Endothelial cell (in vitro differentiated cells): ENCODE data around the gene AVPI1. TPM values are rescaled to one million over a fixed set of nuclear protein-coding genes. Genes with fewer than 3 reads are reported as not detected.
"Not testable (repeated sequence)": the region's sequence is repeated elsewhere in the genome, so short reads cannot be mapped to it uniquely, and the experiment has no call there.

ENCODE experiments used
- DNase-seq: peaks from one replicate; pipeline ENCODE4 v3.0.0; 2021; ENCODE audit warnings: low spot score
- H3K27ac Mint-ChIP-seq: one replicate; pipeline ENCODE4 v1.8.0; 2021; ENCODE audit warnings: mixed read lengths, inconsistent platforms; ENCODE audit not compliant: unreplicated experiment
- H3K27me3 Mint-ChIP-seq: one replicate; pipeline ENCODE4 v1.8.0; 2021; ENCODE audit warnings: mild to moderate bottlenecking, moderate library complexity, mixed read lengths, inconsistent platforms; ENCODE audit not compliant: unreplicated experiment
- H3K36me3 Mint-ChIP-seq: one replicate; pipeline ENCODE4 v1.8.0; 2021; ENCODE audit warnings: mild to moderate bottlenecking, low read depth, mixed read lengths, inconsistent platforms; ENCODE audit not compliant: unreplicated experiment
- H3K4me1 Mint-ChIP-seq: one replicate; pipeline ENCODE4 v1.8.0; 2021; ENCODE audit warnings: mild to moderate bottlenecking, mixed read lengths, inconsistent platforms; ENCODE audit not compliant: unreplicated experiment
- H3K4me3 Mint-ChIP-seq: one replicate; pipeline ENCODE4 v1.8.0; 2021; ENCODE audit warnings: mild to moderate bottlenecking, mixed read lengths, inconsistent platforms; ENCODE audit not compliant: unreplicated experiment
- H3K9me3 Mint-ChIP-seq: one replicate; pipeline ENCODE4 v1.8.0; 2021; ENCODE audit warnings: mixed read lengths, inconsistent platforms; ENCODE audit not compliant: unreplicated experiment
- total RNA-seq: library from RNA; stranded (reverse); fragmentation: NEBNext Ultra II Directional; extraction: Animal tissue kit (Norgen Biotek cat#: 25700); gene quantifications from one replicate; pipeline ENCODE4 v1.2.1, GENCODE V29; 2021; ENCODE audit not compliant: unreplicated experiment
- TF ChIP-seq, protein P1 (sequence below): fragments of 200-600 bp; sonication (generic); IDR thresholded peaks from one replicate; pipeline ENCODE4 v1.5.0; 2021; ENCODE audit warnings: antibody characterized with exemption; ENCODE audit not compliant: unreplicated experiment

The AVPI1 gene
- total RNA-seq, 1 donor from 2014 or later = 0.67 TPM

DNA sequence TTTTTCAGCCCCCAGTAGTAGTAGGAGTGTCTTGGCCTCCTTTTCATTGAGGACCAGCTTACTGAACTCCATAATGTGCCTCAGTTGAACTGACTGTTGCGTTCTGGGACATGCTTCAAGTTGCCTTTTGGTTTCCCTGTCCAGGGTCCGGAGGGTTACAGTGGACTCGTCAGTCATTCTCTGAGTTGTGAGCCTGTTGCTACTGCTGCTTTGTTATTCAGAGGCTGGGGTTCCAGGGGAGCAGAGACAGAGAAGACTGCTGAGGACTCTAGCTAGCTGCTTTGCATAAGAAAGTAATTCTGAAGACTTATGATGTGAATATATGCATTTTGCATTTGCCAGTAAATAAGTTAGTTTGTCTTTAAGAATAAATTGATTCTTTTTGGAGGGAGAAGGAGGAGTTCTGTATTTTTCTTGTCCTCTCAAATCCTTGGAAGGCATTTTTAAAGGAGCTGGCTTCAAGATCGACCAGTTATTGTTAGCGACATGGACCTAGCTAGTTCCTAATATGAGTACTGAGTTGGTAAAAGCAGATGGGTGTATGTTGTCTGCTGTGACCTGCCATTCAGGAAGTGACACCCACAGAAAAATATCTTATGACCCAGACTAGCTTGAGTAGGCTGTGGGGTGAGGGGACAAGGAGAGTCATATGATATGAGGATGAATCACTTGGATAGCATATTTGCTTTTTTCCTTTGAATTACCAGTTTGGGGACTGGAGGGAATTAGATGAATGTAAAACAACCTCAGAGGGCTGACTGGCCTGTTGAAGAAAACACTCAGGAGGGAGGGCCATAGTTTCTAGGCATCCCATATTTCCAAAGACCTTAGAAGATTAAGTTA, 38.3 kb downstream of the AVPI1 start:
- peaks cover 37% of the 10 kb centered on the region for H3K36me3 Mint-ChIP-seq
- peaks cover 2% of the 10 kb centered on the region for H3K27me3 Mint-ChIP-seq
- no peak for DNase-seq
- H3K4me3 Mint-ChIP-seq = no peak overlapping the region
- H3K9me3 Mint-ChIP-seq = no peaks in the 10 kb centered on the region
- H3K4me1 Mint-ChIP-seq = peaks cover 9% of the 10 kb centered on the region
- H3K27ac Mint-ChIP-seq = peak overlapping the region; percentile 14
- TF ChIP-seq, protein P1, sequence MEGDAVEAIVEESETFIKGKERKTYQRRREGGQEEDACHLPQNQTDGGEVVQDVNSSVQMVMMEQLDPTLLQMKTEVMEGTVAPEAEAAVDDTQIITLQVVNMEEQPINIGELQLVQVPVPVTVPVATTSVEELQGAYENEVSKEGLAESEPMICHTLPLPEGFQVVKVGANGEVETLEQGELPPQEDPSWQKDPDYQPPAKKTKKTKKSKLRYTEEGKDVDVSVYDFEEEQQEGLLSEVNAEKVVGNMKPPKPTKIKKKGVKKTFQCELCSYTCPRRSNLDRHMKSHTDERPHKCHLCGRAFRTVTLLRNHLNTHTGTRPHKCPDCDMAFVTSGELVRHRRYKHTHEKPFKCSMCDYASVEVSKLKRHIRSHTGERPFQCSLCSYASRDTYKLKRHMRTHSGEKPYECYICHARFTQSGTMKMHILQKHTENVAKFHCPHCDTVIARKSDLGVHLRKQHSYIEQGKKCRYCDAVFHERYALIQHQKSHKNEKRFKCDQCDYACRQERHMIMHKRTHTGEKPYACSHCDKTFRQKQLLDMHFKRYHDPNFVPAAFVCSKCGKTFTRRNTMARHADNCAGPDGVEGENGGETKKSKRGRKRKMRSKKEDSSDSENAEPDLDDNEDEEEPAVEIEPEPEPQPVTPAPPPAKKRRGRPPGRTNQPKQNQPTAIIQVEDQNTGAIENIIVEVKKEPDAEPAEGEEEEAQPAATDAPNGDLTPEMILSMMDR = no peak

DNA sequence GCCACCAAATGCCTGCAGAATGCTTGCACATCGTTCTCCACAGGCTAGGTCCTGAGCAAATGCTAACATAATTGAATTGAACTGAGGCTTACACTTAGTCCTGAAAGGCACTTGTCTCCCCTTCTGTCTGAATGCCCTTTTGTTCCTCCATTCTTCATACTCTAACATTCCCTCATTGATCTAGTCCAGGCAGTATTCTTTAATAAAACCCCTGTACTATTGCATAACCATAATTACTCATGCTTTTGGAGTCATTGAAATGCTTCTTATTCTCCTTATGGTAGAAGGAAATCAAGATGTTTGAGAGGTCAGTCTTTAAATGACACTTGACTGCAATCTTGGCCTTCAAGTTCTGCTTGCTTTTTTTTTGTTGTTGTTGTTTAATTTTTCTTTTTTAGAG, 39.5 kb downstream of the AVPI1 start:
- Mint-ChIP-seq H3K4me3 (no peak overlapping the region), H3K27me3 (peaks cover 2% of the 10 kb centered on the region), H3K4me1 (peaks cover 17% of the 10 kb centered on the region), H3K36me3 (peaks cover 32% of the 10 kb centered on the region), H3K27ac (no peak overlapping the region), H3K9me3 (no peaks in the 10 kb centered on the region)
- no peak for DNase-seq
- TF ChIP-seq, protein P1 = no peak

DNA sequence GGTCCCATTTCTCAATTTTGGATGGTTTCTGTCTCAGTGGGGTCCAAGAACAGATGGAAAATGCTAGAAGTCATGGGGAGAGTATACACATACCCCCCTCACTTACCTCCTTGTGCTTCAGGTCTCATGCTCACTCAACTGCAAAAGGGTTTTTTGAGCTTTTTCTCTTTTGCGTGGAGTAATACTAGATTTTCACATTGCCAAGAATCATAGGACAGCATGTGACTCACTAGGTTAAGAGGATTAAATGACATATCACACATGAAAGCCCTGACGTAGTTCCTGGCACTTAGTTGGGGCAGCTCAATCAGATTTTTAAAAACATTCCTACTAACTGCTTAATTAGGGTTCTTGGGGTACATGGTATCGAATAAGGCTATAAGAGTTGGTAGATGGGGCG, 42.1 kb downstream of the AVPI1 start:
- TF ChIP-seq, protein P1 = no peak
- no peak for DNase-seq
- Mint-ChIP-seq H3K27ac (no peak overlapping the region), H3K27me3 (peaks cover 5% of the 10 kb centered on the region), H3K4me1 (peaks cover 30% of the 10 kb centered on the region), H3K9me3 (no peaks in the 10 kb centered on the region), H3K4me3 (no peak overlapping the region), H3K36me3 (peaks cover 29% of the 10 kb centered on the region)

DNA sequence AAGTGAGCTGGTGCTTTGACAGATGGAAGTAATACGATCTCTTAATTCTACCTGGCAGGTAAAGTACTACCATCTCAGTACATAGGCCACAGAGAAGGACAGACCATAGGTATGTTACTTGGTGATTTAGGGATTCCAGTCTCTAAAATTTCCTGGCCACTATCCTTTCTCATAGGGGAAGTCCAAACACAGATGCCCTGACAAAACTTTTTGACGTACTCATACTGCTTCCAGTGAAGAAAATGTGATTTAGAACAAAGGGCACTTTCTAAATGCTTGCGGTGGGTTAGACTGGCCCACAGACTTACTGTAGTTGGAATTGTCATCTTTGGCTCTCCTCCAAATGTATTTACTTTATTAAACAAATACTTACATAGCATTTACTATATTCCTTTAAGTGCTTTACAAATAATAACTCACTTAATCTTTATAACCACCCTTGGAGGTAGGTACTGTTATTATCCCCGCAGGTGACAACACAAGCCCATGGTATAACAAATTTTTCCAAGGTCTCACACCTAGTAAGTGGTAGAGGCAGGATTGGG, 43.5 kb downstream of the AVPI1 start:
- peaks cover 24% of the 10 kb centered on the region for H3K4me1 Mint-ChIP-seq
- TF ChIP-seq, protein P1 = no peak
- H3K36me3 Mint-ChIP-seq = peaks cover 22% of the 10 kb centered on the region
- H3K27ac Mint-ChIP-seq = peak overlapping the region; percentile 78
- DNase-seq = no peak
- H3K4me3 Mint-ChIP-seq = peak overlapping the region; percentile 65
- H3K9me3 Mint-ChIP-seq = no peaks in the 10 kb centered on the region
- peaks cover 3% of the 10 kb centered on the region for H3K27me3 Mint-ChIP-seq

DNA sequence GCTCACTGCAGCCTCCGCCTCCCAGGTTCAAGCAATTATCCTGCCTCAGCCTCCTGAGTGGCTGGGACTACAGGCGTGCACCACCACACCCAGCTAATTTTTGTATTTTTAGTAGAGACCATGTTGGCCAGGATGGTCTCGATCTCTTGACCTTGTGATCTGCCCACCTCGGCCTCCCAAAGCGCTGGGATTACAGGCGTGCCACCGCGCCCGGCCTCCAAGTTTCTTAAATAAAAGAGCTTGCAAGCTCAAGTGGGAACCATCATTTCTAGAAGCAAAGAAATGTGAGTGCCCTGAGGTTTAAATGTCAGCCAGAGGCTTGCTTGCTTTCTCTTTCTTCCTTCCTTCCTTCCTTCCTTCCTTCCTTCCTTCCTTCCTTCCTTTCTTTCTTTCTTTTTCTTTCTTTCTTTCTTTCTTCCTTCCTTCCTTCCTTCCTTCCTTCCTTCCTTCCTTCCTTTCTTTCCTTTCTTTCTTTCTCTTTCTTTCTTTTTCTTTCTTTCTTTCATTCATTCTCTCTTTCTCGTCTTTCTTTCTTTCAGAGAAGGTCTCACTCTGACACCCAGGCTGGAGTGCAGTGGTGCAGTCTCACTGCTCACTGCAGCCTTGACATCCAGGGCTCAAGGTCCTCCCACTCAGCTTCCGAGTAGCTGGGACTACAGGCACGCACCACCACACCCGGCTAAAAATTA, 44.4 kb downstream of the AVPI1 start:
- H3K9me3 Mint-ChIP-seq, DNase-seq, H3K27me3 Mint-ChIP-seq: not testable (repeated sequence)
- peak overlapping the region; percentile 99 for H3K4me3 Mint-ChIP-seq
- peaks cover 20% of the 10 kb centered on the region for H3K36me3 Mint-ChIP-seq
- peak overlapping the region; percentile 78 for H3K27ac Mint-ChIP-seq
- H3K4me1 Mint-ChIP-seq = peaks cover 21% of the 10 kb centered on the region
